Measurements from ENCODE around the gene SCUBE1. TPM values are rescaled to one million over a fixed set of nuclear protein-coding genes. Genes with fewer than 3 reads are reported as not detected.

Gene SCUBE1
- total RNA-seq, 1 experiment from 2014 or later = 3.9 TPM

DNA sequence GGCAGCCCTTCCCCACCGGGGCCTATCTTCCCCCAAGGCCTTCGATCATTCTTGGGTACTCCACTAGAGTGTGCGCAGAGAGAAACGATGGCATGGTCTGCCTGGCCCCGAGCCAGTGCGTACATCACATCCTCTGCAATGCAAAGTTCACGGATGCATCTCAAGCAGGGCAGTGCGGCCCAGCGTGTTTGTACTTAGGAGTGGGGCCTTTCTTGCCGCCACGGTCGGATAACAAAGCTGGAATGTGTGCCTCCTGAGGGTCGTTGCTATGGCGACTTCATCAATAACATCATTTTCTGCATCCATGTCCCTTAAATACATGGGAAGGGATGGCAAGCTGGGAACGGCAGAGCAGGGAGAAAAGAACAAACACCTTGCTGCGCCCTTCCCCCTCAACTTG is 73.9 kb downstream of the SCUBE1 start:
- no peaks in the 10 kb centered on the region for H3K79me2 ChIP-seq (ENCODE audit: insufficient read depth, low read length)
- peaks cover 6 to 13% of the 10 kb centered on the region in 2 experiments for H3K4me1 ChIP-seq (ENCODE audit: control insufficient read depth in 1 of 2, insufficient read depth in 2 of 2, low read length in 2 of 2)
- no peaks in the 10 kb centered on the region for H3K9me2 ChIP-seq (ENCODE audit: insufficient read depth)
- H2AFZ ChIP-seq (ENCODE audit: low read depth, low read length, poor library complexity, severe bottlenecking) = no peak overlapping the region
- ChIA-PET POLR2A (no interaction called here), CTCF (interaction anchor here (1.3 to 3.2 kb wide), 3 partner anchors 37 to 117 kb away, joined by 5 to 15 read pairs (median 8); no protein-coding TSS in a partner anchor), RAD21 (ENCODE audit: low non-redundant PET in 1 of 2, low total read pairs in 2 of 2, uncharacterized antibody in 2 of 2, unreplicated experiment in 2 of 2) (interaction anchor here in 1 of 2 experiments (1.0 kb wide), 1 partner anchor 77 kb away, joined by 3 read pairs; no protein-coding TSS in a partner anchor)
- no peak for TF ChIP-seq EZH2phosphoT487 (IDR thresholded peaks at IDR 0.05; ENCODE audit: borderline replicate concordance)
- TF ChIP-seq POLR2A (IDR thresholded peaks at IDR 0.05; ENCODE audit: borderline replicate concordance, extremely low read depth, insufficient read depth, insufficient read length) = no peak
- no peaks in the 10 kb centered on the region for H3K27me3 ChIP-seq (ENCODE audit: insufficient read depth, low read length)
- no peak for ATAC-seq
- no peak overlapping the region for H3K9ac ChIP-seq (ENCODE audit: low read length)
- no peak overlapping the region for H3K4me2 ChIP-seq (ENCODE audit: low read length)
- intact Hi-C loops (cut with micrococcal nuclease) = no loop called here
- DNase-seq (ENCODE audit: low read depth, low spot score) = no peak
- no peak overlapping the region for H3K27ac ChIP-seq (ENCODE audit: low read depth, low read length)
- BruUV-seq (replicated peaks) = no TSS peak
- no peaks in the 10 kb centered on the region for H3K9me3 ChIP-seq (ENCODE audit: control insufficient read depth in 1 of 2, insufficient read depth in 1 of 2, low read depth in 1 of 2, low read length in 2 of 2)
- no peak overlapping the region for H3K4me3 ChIP-seq (replicated peaks in 1 of 2; ENCODE audit: low read depth in 1 of 2, low read length in 2 of 2)
- no peaks in the 10 kb centered on the region for H3K36me3 ChIP-seq (ENCODE audit: control insufficient read depth in 1 of 2, insufficient read depth in 2 of 2, low read length in 2 of 2)
- H4K20me1 ChIP-seq (ENCODE audit: insufficient read depth) = no peaks in the 10 kb centered on the region

DNA sequence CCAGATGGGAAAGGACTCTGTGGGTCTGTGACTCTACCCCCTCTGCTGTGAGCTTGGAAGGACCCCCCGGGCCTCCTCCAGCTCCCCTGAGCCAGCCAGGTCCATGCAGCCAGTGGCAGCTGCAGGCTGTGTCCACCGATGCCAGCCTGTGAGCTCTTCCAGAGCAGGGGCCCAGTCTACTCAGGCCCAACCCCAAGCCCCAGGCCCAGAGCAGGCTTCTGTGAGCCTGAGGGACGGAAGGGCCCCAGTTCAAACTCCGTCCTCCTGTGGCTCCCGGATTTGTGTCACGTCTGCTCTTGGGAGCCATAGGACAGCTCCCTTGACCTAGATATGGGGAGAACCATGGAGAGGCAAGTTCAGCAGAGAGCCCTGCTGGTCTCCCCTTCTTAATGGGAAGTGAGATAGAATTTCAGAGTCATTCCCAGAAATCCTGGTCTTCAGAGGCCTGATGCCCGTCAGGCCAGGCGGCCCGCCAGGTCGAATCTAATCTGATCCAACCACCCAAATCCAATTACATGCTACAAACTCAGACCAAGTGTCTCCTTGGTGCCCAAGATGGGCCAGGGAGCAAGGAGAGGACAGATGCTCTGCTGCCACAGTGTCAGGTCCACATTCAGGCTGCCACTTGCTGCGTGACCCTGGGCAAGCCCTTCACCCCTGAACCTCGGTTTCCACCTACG is 75.1 kb downstream of the SCUBE1 start:
- intact Hi-C loops (cut with micrococcal nuclease) = no loop called here
- TF ChIP-seq CBX3 (IDR thresholded peaks at IDR 0.05; ENCODE audit: low read depth) = no peak
- no peak for TF ChIP-seq ELF1 (IDR thresholded peaks at IDR 0.05; ENCODE audit: borderline replicate concordance, low read depth)
- TF ChIP-seq CEBPB (IDR thresholded peaks at IDR 0.05; ENCODE audit: low read depth) = no peak
- TF ChIP-seq FOSL1 (IDR thresholded peaks at IDR 0.05; ENCODE audit: low read depth) = no peak
- no peak for TF ChIP-seq POLR2AphosphoS5 (IDR thresholded peaks at IDR 0.05; ENCODE audit: low read depth, low read length)
- TF ChIP-seq, protein P1, sequence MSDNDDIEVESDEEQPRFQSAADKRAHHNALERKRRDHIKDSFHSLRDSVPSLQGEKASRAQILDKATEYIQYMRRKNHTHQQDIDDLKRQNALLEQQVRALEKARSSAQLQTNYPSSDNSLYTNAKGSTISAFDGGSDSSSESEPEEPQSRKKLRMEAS (IDR thresholded peaks at IDR 0.05) = no peak
- H4K20me1 ChIP-seq (ENCODE audit: insufficient read depth) = no peaks in the 10 kb centered on the region
- H3K9ac ChIP-seq (ENCODE audit: low read length) = no peak overlapping the region
- H3K27ac ChIP-seq (ENCODE audit: low read depth, low read length) = no peak overlapping the region
- no peaks in the 10 kb centered on the region for H3K9me2 ChIP-seq (ENCODE audit: insufficient read depth)
- ATAC-seq (no peak), DNase-seq (ENCODE audit: low read depth, low spot score) (no peak)
- no peak overlapping the region for H3K4me2 ChIP-seq (ENCODE audit: low read length)
- no peak overlapping the region for H2AFZ ChIP-seq (ENCODE audit: low read depth, low read length, poor library complexity, severe bottlenecking)
- CTCF ChIA-PET = no interaction called here
- H3K9me3 ChIP-seq (ENCODE audit: control insufficient read depth in 1 of 2, insufficient read depth in 1 of 2, low read depth in 1 of 2, low read length in 2 of 2) = no peaks in the 10 kb centered on the region
- POLR2A ChIA-PET = no interaction called here
- no peaks in the 10 kb centered on the region for H3K27me3 ChIP-seq (ENCODE audit: insufficient read depth, low read length)
- H3K4me3 ChIP-seq (replicated peaks in 1 of 2; ENCODE audit: low read depth in 1 of 2, low read length in 2 of 2) = no peak overlapping the region
- RAD21 ChIA-PET (ENCODE audit: low non-redundant PET in 1 of 2, low total read pairs in 2 of 2, uncharacterized antibody in 2 of 2, unreplicated experiment in 2 of 2) = no interaction called here
- no peaks in the 10 kb centered on the region for H3K36me3 ChIP-seq (ENCODE audit: control insufficient read depth in 1 of 2, insufficient read depth in 2 of 2, low read length in 2 of 2)
- H3K79me2 ChIP-seq (ENCODE audit: insufficient read depth, low read length) = no peaks in the 10 kb centered on the region
- BruUV-seq (replicated peaks) = no TSS peak
- peaks cover 17 to 20% of the 10 kb centered on the region in 2 experiments for H3K4me1 ChIP-seq (ENCODE audit: control insufficient read depth in 1 of 2, insufficient read depth in 2 of 2, low read length in 2 of 2)

All from HCT116 (cell line).